DMS114 treated with DMSO at 0.1 percent for 48 hours (cell line): ENCODE data around the gene STK32A.

Source experiments
- DNase-seq: peaks from one replicate; lab custom pipeline; 2025; ENCODE audit not compliant: unreplicated experiment; lab: John Stamatoyannopoulos, UW

STK32A gene

GRCh38 chr5:147248561-147248960 lies 13.7 kb downstream of the STK32A start:
- no peak for DNase-seq

- no peak for DNase-seq
Observed at GRCh38 chr5:147259837-147260236, 25.0 kb downstream of the STK32A start.

DNA sequence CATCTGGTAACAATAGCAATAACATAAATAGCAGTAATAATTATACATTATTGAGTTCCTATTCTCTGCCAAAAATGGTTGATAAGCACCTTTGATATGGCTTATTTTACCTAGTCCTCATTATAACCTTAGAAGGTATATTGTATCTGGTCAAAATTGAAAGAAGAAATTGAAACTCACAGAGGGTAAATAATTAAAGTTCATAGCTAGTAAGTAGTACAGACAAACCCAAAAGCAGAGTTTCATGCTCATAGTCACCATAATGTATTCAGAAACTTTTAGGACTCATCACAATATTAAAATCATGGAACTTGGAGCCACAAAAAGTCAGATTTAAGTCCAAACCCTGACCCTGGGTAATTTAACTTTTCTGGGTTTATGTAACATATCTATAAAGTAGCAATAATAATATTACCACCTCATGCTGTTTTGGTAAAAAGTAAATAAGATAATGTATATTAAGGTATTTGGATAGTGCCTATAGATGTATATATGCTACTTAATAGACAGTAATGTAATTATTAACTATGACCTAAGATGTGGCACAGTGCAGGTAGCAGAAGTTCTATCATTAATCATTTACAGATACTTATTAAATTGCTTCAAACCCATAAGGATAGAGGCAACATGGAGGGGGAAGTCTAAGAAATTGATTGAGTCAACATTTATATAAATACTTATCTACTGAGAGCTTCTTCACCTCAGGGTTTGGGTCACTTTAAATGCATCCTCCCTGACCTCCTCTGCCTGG lies 32.4 kb downstream of the STK32A start:
- DNase-seq, result no peak

DNA sequence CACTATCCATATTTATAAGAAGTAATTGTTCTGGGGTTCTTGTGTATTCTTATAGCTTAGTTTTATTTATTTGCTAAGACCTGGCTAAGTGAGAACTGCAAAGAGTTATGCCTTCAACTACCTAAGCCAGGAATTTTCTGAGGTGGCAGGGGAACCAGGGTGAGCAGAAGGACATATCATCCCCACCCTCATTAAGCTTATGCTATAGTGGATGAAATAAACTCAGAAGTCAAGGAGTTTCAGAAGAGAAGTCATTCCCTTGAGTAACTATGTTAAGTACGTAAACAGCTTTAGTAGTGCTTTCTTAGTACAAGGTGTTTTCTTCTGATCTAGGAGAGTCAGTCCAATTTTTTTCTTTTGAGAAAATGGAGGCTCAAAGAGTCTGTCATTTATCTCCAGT lies 41.7 kb downstream of the STK32A start:
- no peak for DNase-seq

GRCh38 chr5:147286296-147286695 lies 51.5 kb downstream of the STK32A start:
- DNase-seq, result no peak

DNA sequence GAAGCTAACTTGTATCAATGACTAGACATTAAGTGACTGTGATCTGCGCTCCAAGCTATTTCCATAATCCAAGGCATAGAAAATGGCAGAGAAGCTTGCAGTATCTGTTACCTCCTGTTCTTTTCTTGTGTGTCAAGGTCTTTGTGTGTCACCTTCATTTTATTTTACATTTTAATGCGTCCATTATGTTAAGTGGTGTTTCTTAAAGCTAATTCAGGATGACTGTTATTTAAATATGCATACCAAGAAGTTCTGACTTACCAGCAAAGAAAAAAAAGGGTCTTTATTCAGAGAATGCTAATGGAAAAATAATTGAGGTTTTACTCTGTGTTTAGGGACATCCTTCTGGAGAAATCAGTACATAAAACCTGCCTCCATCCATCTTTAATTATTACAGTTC lies 52.3 kb downstream of the STK32A start:
- no peak for DNase-seq

DNA sequence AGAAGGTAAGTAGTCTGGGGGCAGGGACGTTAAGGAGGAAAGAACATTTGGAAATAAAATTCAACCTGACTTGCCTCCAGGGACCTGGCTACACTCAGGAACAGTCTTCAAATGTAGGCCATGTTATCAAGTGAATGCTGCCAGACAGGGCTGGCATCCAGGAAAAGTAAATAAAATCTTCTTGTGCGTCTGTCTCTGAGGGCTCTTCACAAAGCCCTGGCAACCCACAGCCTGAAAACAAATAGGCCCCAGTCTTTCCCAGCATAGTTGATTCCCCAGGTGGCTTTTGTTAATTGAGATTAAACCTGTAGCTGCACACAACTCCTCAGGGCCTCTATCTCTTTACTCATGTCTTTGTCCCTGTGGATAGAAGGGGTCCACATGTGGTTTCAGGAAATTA lies 55.4 kb downstream of the STK32A start:
- DNase-seq, result no peak

DNA sequence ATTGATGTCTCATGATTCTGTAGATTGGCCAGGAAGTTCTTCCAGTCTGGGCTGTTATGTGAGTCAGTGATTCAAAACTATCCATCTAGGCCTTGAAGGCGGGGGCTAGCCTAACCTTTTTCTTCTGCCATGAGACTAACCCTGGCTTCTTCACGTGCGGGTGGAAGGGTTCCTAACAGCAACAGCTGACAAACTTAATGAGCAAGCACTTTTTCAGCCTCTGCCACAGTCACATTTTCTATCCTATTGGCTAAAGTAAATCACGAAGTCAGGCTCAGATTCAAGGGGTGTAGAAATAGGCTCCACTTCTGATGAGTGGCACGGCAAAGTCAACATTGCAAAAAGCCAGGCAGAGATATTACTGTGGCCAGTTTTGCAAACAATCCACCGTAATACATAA lies 68.4 kb downstream of the STK32A start:
- no peak for DNase-seq

- DNase-seq, result no peak
Observed at GRCh38 chr5:147303976-147304375, 69.2 kb downstream of the STK32A start.

DNA sequence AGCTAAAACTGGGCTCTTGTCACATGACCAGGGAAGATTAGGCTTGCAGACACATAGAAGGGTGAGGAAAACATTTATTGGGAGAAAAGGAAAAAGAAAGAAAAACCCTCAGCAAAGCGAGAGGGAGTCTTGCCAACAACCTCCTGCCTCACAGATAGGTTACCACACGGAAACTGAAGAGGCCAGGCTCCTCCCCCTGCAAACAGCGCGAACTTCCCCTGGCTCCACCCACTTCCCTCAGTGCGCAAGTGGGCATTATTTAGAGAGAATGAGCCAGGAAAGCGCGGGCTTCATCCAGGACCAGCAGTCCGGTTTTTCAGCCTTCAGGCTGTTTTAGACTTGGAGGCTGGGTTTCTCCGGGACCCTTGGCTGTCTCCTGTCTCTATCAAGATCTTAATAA lies 70.3 kb downstream of the STK32A start:
- DNase-seq, result no peak

GRCh38 chr5:147306351-147306750 lies 71.5 kb downstream of the STK32A start:
- DNase-seq, result no peak

DNA sequence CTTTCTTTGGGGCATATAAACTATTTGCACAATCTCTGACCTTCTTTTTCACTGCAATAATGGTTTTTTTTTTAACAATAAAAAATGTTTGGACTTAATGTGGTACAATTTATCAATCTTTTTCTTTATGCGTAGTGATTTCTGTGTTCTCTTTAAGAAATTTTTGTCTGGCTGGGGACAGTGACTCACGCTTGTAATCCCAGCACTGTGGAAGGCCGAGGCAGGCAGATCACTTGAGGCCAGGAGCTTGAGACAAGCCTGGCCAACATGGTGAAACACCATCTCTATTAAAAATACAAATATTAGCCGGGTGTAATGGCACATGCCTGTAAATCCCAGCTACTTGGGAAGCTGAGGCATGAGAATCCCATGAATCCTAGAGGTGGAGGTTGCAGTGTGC lies 72.3 kb downstream of the STK32A start:
- no peak for DNase-seq

DNA sequence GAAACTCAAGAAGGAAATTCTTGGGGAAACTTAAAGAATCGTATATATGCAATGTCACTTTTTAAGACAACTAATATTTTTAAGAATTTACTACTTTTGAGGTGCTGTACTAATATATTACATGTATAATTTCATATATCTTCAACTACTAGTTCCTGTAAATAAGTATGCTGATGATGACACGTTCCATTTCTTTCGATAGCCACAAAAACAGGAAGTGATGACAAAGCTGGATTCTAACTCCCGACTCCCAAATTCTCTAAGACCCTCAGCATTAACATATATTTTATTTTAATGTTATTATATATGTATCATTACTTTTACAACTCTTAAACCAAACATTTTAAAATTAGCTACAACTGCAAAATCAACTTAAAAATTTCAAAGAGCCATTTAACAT lies 74.8 kb downstream of the STK32A start:
- DNase-seq, result no peak

- DNase-seq, result no peak
Observed at GRCh38 chr5:147310059-147310704, 75.4 kb downstream of the STK32A start.

DNA sequence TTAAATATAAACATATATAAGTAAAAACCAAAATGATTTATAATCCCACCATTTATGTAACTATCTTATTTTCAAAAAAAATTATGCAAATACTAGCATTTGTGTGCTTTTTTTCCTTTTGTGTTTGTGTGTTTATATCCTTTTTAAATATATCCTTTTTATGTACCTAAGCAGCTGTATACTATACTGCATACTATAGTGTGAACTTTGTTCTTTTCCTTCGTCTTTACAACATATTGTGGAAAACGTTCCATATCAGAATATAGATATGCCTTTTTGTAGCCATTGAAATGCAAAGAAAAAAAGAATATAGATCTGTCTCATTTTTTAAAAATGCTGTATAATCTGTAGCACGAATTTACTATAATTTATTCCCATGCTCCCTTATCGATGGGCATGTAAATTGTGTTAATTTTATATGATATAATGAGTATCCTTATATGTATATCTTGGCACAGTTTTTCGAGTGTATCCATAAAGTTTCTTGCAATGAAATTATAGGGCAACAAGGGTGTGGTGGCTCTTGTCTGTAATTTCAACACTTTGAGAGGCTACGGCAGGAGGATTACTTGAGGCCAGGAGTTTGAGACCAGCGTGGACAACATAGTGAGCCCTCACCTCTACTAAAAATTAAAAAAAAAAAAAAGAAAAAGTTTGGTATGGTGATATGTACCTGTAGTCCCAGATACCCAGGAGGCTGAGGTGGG lies 83.3 kb downstream of the STK32A start:
- no peak for DNase-seq

- DNase-seq, result no peak
Observed at GRCh38 chr5:147321569-147321968, 86.7 kb downstream of the STK32A start.

GRCh38 chr5:147327421-147327820 lies 92.6 kb downstream of the STK32A start:
- DNase-seq, result no peak

DNA sequence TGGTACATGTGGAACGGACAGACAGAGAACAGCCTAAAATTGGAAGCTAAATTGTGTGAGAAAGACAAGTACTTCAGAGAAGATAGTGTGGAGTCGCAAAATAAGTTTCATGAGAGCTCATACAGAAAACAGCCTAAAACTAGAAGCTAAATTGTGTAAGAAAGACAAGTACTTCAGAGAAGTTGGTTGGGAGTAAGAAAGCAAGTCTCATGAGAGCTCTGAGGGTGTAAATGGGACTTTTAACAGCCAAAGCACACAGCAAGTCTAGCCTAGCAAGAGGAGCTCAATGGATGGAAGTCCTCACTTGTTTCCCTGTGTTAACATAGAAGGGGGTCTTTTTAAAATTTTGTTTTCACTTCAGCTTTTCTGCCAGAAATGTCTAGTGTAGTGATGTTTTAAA lies 93.1 kb downstream of the STK32A start:
- no peak for DNase-seq

DNA sequence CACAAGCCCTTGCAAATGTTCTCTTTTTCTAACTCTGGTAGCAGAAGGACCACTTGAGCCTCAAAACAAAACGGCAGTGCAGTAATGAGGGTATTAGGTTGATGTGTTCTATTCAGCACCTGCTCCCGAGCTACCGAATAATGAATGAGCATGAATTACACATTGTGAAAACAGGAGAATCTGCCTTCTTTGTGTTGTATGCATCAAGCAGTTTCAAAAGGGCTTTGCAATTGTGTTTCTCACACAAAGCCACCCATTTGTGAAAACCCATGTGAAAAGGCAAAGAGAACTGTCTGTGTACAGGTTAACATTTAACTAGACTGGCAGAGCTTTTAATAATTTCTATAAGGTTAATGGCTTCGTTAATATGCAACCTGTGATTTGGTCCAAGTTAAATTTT lies 97.8 kb downstream of the STK32A start:
- DNase-seq, result no peak

GRCh38 chr5:147336876-147337275 lies 102.0 kb downstream of the STK32A start:
- DNase-seq, result no peak

- DNase-seq, result no peak
Observed at GRCh38 chr5:147339313-147339712, 104.5 kb downstream of the STK32A start.

DNA sequence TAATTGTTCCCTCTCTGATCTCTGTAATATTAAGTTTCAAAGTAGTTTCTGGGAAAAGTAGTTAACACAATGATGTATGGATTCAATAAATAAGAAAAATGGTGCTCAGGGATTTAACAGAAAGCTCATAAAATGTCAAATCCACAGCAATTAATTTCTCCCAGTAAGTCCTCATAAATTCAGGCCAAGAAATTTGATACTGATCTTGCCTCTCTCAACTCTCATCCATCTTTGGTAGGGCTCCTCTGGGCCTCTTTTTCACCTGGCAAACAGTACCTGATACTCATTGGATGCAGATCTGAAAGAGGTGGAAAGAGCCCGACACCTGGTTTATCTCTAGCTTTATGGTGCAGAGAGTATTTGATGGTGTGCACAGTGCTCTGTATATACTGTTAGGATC lies 106.1 kb downstream of the STK32A start:
- DNase-seq, result no peak
